ENCODE results near the gene FYCO1.

DNA sequence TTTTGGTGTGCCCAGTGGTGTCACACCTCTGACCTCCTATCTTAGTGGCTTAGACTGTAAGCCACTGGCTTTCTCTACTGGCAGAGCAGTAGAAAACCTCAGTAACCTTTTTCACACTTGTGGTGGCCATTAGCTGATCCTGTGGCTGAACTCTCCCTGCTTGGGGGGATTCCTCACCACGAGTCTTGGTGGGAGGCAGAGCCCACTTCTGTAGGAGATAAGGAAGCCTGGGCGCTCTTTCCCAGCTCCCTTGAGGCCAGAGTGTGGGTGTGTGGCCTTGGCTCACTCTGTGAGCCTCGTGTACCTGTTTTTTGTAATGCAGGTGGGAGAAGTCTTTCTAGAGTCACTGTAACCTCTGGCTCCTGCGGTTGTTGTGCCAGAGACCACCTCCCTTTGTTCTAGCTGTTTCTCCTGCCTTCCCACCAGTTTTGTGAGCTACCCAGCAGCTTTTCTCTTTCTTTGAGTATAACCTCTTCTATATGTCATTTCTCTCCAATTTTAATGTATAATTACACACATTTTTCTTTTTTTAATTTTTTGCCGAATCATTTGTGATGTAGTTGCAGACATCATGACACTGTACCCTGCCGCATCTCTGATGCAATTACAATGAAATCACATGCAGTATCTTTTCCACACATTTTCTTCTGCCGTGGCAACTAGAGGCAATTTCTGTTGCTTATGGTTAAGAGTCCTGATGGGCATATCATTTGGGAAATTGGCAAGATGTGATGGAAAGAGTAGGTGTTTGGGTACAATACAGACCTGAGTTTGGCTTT, 17.9 kb upstream of the FYCO1 start:
- TF ChIP-seq CTCF (IDR thresholded peaks at IDR 0.05; ENCODE audit: poor library complexity), result no peak
- no peak for TF ChIP-seq EZH2phosphoT487 (IDR thresholded peaks at IDR 0.05; ENCODE audit: low read depth, severe bottlenecking, unreplicated experiment)
- no peak for TF ChIP-seq EZH2 (IDR thresholded peaks at IDR 0.05; ENCODE audit: borderline replicate concordance)

All from hepatocyte (in vitro differentiated cells).